ES-I3 (cell line): Measurements from ENCODE around the gene PHACTR3.

Experiments used
- H3K36me3 ChIP-seq: 2 replicates; pipeline ENCODE4 v1.6.1; 2013; ENCODE audit warnings: mild to moderate bottlenecking, low read length, control low read depth, moderate library complexity; ENCODE audit not compliant: insufficient read depth
- H3K4me1 ChIP-seq: 2 replicates; pipeline ENCODE4 v1.6.1; 2013; ENCODE audit warnings: mild to moderate bottlenecking, control low read depth, low read length; ENCODE audit not compliant: insufficient read depth
- H3K9ac ChIP-seq: 2 replicates; pipeline ENCODE4 v1.6.1; 2013; ENCODE audit warnings: low read depth, mild to moderate bottlenecking, low read length, moderate library complexity
- H3K9me3 ChIP-seq: 2 replicates; pipeline ENCODE4 v1.6.1; 2013; ENCODE audit warnings: mild to moderate bottlenecking, low read length, moderate library complexity; ENCODE audit not compliant: control insufficient read depth, insufficient read depth

PHACTR3 gene

GRCh38 chr20:59754551-59754950 lies 150.2 kb downstream of the PHACTR3 start:
- no peaks in the 10 kb centered on the region for H3K36me3 ChIP-seq
- no peaks in the 10 kb centered on the region for H3K9me3 ChIP-seq
- no peak overlapping the region for H3K9ac ChIP-seq
- H3K4me1 ChIP-seq = no peaks in the 10 kb centered on the region

GRCh38 chr20:59756241-59756640 lies 151.9 kb downstream of the PHACTR3 start:
- H3K36me3 ChIP-seq = no peaks in the 10 kb centered on the region
- no peak overlapping the region for H3K9ac ChIP-seq
- no peaks in the 10 kb centered on the region for H3K4me1 ChIP-seq
- no peaks in the 10 kb centered on the region for H3K9me3 ChIP-seq

GRCh38 chr20:59764037-59764436 lies 159.7 kb downstream of the PHACTR3 start:
- Histone ChIP-seq H3K4me1 (no peaks in the 10 kb centered on the region), H3K9ac (no peak overlapping the region), H3K9me3 (no peaks in the 10 kb centered on the region; the same call in 1 of the 2 replicates), H3K36me3 (no peaks in the 10 kb centered on the region)

- Histone ChIP-seq H3K36me3 (no peaks in the 10 kb centered on the region), H3K4me1 (no peaks in the 10 kb centered on the region), H3K9ac (no peak overlapping the region), H3K9me3 (no peaks in the 10 kb centered on the region; the same call in 1 of the 2 replicates)
These were observed 161.3 kb downstream of the PHACTR3 start for GRCh38 chr20:59765599-59766177.

GRCh38 chr20:59767656-59768055 lies 163.3 kb downstream of the PHACTR3 start:
- Histone ChIP-seq H3K4me1 (no peaks in the 10 kb centered on the region), H3K36me3 (no peaks in the 10 kb centered on the region), H3K9ac (no peak overlapping the region), H3K9me3 (no peaks in the 10 kb centered on the region; the same call in 1 of the 2 replicates)

GRCh38 chr20:59770270-59770669 lies 165.9 kb downstream of the PHACTR3 start:
- H3K4me1 ChIP-seq = no peaks in the 10 kb centered on the region
- no peaks in the 10 kb centered on the region; the same call in 1 of the 2 replicates for H3K9me3 ChIP-seq
- no peak overlapping the region for H3K9ac ChIP-seq
- no peaks in the 10 kb centered on the region for H3K36me3 ChIP-seq

GRCh38 chr20:59770851-59771250 lies 166.5 kb downstream of the PHACTR3 start:
- H3K4me1 ChIP-seq = no peaks in the 10 kb centered on the region
- no peaks in the 10 kb centered on the region for H3K36me3 ChIP-seq
- no peak overlapping the region for H3K9ac ChIP-seq
- no peaks in the 10 kb centered on the region for H3K9me3 ChIP-seq

- Histone ChIP-seq H3K4me1 (no peaks in the 10 kb centered on the region), H3K36me3 (no peaks in the 10 kb centered on the region)
These were observed 167.4 kb downstream of the PHACTR3 start for GRCh38 chr20:59771506-59772372.

GRCh38 chr20:59772373-59772705 lies 168.0 kb downstream of the PHACTR3 start:
- no peaks in the 10 kb centered on the region for H3K36me3 ChIP-seq
- H3K4me1 ChIP-seq = no peaks in the 10 kb centered on the region
- H3K9me3 ChIP-seq = no peaks in the 10 kb centered on the region
- no peak overlapping the region for H3K9ac ChIP-seq

More at GRCh38 chr20:59771506-59772372, 167.4 kb downstream of the PHACTR3 start:
- Histone ChIP-seq H3K9ac (no peak overlapping the region), H3K9me3 (no peaks in the 10 kb centered on the region)

- no peaks in the 10 kb centered on the region for H3K4me1 ChIP-seq
- H3K36me3 ChIP-seq = no peaks in the 10 kb centered on the region
- H3K9ac ChIP-seq = no peak overlapping the region
- no peaks in the 10 kb centered on the region for H3K9me3 ChIP-seq
These were observed 168.9 kb downstream of the PHACTR3 start for GRCh38 chr20:59772931-59773913.

- Histone ChIP-seq H3K4me1 (no peaks in the 10 kb centered on the region), H3K9ac (no peak overlapping the region), H3K9me3 (no peaks in the 10 kb centered on the region), H3K36me3 (no peaks in the 10 kb centered on the region)
These were observed 169.9 kb downstream of the PHACTR3 start for GRCh38 chr20:59774204-59774641.

- Histone ChIP-seq H3K9me3 (no peaks in the 10 kb centered on the region), H3K9ac (no peak overlapping the region), H3K4me1 (no peaks in the 10 kb centered on the region), H3K36me3 (no peaks in the 10 kb centered on the region)
These were observed 170.8 kb downstream of the PHACTR3 start for GRCh38 chr20:59774921-59775686.

GRCh38 chr20:59775687-59776055 lies 171.3 kb downstream of the PHACTR3 start:
- no peaks in the 10 kb centered on the region for H3K4me1 ChIP-seq
- H3K9me3 ChIP-seq = no peaks in the 10 kb centered on the region
- no peak overlapping the region for H3K9ac ChIP-seq
- no peaks in the 10 kb centered on the region for H3K36me3 ChIP-seq
